ENCODE data around the gene GBP6.
A peak's percentile ranks its signal among the peaks of the same experiment; 100 is the strongest.

DNA sequence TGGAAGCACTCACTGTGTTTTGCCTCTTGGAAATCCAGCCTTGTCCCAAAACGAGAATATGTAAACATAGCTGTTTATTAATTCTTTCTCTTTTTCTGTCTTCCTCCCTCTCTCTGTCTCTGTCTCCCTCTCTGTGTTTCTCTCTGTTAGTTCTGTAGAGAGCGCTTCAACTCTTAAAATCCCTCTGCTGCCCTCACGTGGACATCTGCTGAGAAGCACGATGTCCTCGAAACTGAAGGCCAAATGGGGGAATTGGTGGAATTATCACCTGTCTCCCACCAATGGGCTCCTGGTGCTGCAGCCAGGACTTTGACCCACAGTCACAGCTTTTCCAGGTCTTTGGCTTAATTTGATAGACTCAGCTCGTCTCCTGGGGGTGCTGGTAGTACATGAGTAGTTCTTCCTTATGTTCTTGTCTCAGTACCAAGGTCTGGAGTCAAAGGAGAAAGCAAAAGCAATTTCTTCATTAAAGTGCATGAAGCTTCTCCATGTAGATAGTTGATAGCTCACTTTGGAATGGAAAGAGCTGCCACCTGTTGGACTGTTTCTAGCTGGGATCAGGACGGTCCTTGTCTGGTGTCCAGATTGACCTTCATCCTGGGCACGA lies 5.5 kb upstream of the GBP6 start:
- TF ChIP-seq, protein P1, sequence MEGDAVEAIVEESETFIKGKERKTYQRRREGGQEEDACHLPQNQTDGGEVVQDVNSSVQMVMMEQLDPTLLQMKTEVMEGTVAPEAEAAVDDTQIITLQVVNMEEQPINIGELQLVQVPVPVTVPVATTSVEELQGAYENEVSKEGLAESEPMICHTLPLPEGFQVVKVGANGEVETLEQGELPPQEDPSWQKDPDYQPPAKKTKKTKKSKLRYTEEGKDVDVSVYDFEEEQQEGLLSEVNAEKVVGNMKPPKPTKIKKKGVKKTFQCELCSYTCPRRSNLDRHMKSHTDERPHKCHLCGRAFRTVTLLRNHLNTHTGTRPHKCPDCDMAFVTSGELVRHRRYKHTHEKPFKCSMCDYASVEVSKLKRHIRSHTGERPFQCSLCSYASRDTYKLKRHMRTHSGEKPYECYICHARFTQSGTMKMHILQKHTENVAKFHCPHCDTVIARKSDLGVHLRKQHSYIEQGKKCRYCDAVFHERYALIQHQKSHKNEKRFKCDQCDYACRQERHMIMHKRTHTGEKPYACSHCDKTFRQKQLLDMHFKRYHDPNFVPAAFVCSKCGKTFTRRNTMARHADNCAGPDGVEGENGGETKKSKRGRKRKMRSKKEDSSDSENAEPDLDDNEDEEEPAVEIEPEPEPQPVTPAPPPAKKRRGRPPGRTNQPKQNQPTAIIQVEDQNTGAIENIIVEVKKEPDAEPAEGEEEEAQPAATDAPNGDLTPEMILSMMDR (IDR thresholded peaks at IDR 0.05; ENCODE audit: poor library complexity): peak; percentile 89
- no peak for TF ChIP-seq EZH2 (IDR thresholded peaks at IDR 0.05; ENCODE audit: borderline replicate concordance)

Data from hepatocyte (in vitro differentiated cells).